ENCODE measurements around the gene PRIM1.
"Not testable (repeated sequence)": the region's sequence is repeated elsewhere in the genome, so short reads cannot be mapped to it uniquely, and the experiment has no call there.

The PRIM1 gene

GRCh38 chr12:56716458-56716857, 35.7 kb downstream of the PRIM1 start:
- no peak for DNase-seq

- no peak for DNase-seq
Observed at GRCh38 chr12:56715798-56716197, 36.3 kb downstream of the PRIM1 start.

GRCh38 chr12:56714431-56714929, 37.6 kb downstream of the PRIM1 start:
- no peak for DNase-seq

GRCh38 chr12:56713345-56713744, 38.8 kb downstream of the PRIM1 start:
- no peak for DNase-seq

- DNase-seq = no peak
Observed at GRCh38 chr12:56709759-56710376, 42.3 kb downstream of the PRIM1 start.

GRCh38 chr12:56704522-56704921, 47.6 kb downstream of the PRIM1 start:
- not testable (repeated sequence) for DNase-seq

GRCh38 chr12:56699020-56699661, 53.0 kb downstream of the PRIM1 start:
- DNase-seq = peak; percentile 64

- DNase-seq = peak; percentile 38
Observed at GRCh38 chr12:56695327-56696101, 56.6 kb downstream of the PRIM1 start.

- no peak for DNase-seq
Observed at GRCh38 chr12:56694161-56694560, 58.0 kb downstream of the PRIM1 start.

GRCh38 chr12:56688846-56689109, 63.3 kb downstream of the PRIM1 start:
- no peak for DNase-seq

GRCh38 chr12:56688129-56688845, 63.8 kb downstream of the PRIM1 start, which contains the start of gene PTGES3:
Gene PTGES3 (minus strand): TSS chr12:56688284. CDS start chr12:56687999, 285 bp downstream.
- DNase-seq = peak; percentile 98

GRCh38 chr12:56687223-56688128, 64.6 kb downstream of the PRIM1 start:
- DNase-seq = peak; percentile 57

- DNase-seq = no peak
Observed at GRCh38 chr12:56684745-56685359, 67.3 kb downstream of the PRIM1 start.

- DNase-seq = no peak
Observed at GRCh38 chr12:56682323-56682722, 69.8 kb downstream of the PRIM1 start.
